H7 (cell line): ENCODE results near the gene NETO2. TPM values are rescaled to one million over a fixed set of nuclear protein-coding genes. Genes with fewer than 3 reads are reported as not detected.
A peak's percentile ranks its signal among the peaks of the same experiment; 100 is the strongest.
"Not testable (repeated sequence)": the region's sequence is repeated elsewhere in the genome, so short reads cannot be mapped to it uniquely, and the experiment has no call there.

Experiments
- DNase-seq: peaks from one replicate; pipeline ENCODE4 v3.0.0; 2012
- H3K27me3 ChIP-seq: 2 replicates; pipeline ENCODE4 v1.6.0; 2011; ENCODE audit warnings: mild to moderate bottlenecking, low read length; ENCODE audit not compliant: control insufficient read depth, insufficient read depth
- H3K36me3 ChIP-seq: replicated peaks from 2 replicates; pipeline ENCODE4 v1.5.1; 2011; ENCODE audit warnings: low read length; ENCODE audit not compliant: control insufficient read depth, insufficient read depth
- H3K4me3 ChIP-seq: 2 replicates; pipeline ENCODE4 v1.5.1; 2011; ENCODE audit warnings: low read depth, mild to moderate bottlenecking, control low read depth, low read length, moderate library complexity; ENCODE audit not compliant: insufficient read depth
- total RNA-seq: library from RNA; depleted of rRNA; stranded (reverse); fragments of >200 nt; shearing (Covaris generic); gene quantifications from 2 replicates; pipeline ENCODE4 v1.2.3, GENCODE V29; 2014

Gene NETO2
- total RNA-seq, 1 experiment from 2014 or later: 38.2 TPM

DNA sequence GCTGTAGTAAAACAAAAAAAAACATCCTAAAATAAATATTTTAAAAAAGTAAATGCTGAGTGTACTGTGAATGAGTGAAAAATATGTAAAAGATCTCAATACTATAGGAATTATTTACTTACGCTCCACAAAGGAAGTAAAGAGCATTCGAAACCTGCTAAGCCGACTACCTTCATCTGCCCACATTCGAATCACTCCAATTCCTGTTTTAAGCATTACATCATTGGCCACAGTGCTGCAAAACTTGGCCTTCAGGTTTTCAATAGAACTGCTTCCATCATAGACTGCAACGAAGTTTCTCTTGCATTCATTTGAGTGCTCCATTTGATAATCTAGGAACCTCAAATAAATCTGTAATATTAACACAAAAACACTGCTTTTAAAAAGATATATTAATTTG lies 34.4 kb downstream of the NETO2 start:
- no peaks in the 10 kb centered on the region for H3K27me3 ChIP-seq
- H3K4me3 ChIP-seq: no peak overlapping the region
- H3K36me3 ChIP-seq: no peaks in the 10 kb centered on the region
- DNase-seq: no peak

GRCh38 chr16:47102921-47103320 lies 40.8 kb downstream of the NETO2 start:
- H3K4me3 ChIP-seq, H3K36me3 ChIP-seq, DNase-seq, H3K27me3 ChIP-seq: not testable (repeated sequence)

GRCh38 chr16:47097154-47097553 lies 46.6 kb downstream of the NETO2 start:
- DNase-seq, H3K4me3 ChIP-seq, H3K27me3 ChIP-seq, H3K36me3 ChIP-seq: not testable (repeated sequence)

DNA sequence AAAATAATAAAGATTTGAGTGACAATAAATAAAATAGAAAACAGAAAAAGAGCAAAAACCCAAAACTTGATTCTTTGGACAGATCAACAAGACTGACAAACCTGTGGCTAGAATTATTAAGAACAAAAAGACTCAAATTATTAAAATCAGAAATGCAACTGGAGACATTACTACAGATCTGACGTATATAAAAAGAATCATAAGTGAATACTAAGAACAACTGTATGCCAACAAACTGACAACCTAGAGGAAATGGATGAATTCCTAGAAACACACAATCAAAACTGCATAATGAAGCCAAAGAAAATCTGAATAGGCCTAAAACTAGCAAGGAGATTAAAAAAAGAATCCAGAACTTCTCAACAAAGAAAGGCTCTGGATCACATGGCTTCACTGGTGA lies 47.4 kb downstream of the NETO2 start:
- DNase-seq: no peak
- no peaks in the 10 kb centered on the region for H3K36me3 ChIP-seq
- no peaks in the 10 kb centered on the region for H3K27me3 ChIP-seq
- no peak overlapping the region for H3K4me3 ChIP-seq

DNA sequence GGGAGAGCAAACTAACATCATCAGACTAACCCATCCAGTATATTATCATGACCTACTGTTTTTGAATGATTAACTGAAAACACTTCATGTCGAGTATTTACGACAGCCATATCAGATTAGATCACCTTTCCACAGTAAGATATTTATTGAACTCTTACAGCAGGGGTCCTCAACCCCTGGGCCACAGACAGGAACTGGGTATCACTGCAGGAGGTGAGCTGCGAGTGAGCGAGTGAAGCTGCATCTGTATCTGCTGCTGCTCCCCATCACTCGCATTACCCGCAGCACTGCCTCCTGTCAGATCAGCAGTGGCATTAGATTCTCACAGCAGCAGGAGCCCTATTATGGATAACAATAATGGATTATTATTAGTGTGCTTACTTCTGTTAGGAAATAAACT lies 59.5 kb downstream of the NETO2 start:
- no peaks in the 10 kb centered on the region for H3K27me3 ChIP-seq
- H3K36me3 ChIP-seq: no peaks in the 10 kb centered on the region
- no peak for DNase-seq
- H3K4me3 ChIP-seq: no peak overlapping the region

GRCh38 chr16:47082099-47082865 lies 61.5 kb downstream of the NETO2 start:
- no peak overlapping the region for H3K4me3 ChIP-seq
- no peak for DNase-seq
- no peaks in the 10 kb centered on the region for H3K36me3 ChIP-seq
- no peaks in the 10 kb centered on the region for H3K27me3 ChIP-seq

- no peak overlapping the region for H3K4me3 ChIP-seq
- no peaks in the 10 kb centered on the region for H3K27me3 ChIP-seq
- no peaks in the 10 kb centered on the region for H3K36me3 ChIP-seq
- DNase-seq: no peak
These were observed 62.6 kb downstream of the NETO2 start for GRCh38 chr16:47081115-47081514.

GRCh38 chr16:47079860-47080259 lies 63.9 kb downstream of the NETO2 start:
- DNase-seq: peak; percentile 51
- Histone ChIP-seq H3K4me3 (no peak overlapping the region), H3K27me3 (no peaks in the 10 kb centered on the region), H3K36me3 (no peaks in the 10 kb centered on the region)

DNA sequence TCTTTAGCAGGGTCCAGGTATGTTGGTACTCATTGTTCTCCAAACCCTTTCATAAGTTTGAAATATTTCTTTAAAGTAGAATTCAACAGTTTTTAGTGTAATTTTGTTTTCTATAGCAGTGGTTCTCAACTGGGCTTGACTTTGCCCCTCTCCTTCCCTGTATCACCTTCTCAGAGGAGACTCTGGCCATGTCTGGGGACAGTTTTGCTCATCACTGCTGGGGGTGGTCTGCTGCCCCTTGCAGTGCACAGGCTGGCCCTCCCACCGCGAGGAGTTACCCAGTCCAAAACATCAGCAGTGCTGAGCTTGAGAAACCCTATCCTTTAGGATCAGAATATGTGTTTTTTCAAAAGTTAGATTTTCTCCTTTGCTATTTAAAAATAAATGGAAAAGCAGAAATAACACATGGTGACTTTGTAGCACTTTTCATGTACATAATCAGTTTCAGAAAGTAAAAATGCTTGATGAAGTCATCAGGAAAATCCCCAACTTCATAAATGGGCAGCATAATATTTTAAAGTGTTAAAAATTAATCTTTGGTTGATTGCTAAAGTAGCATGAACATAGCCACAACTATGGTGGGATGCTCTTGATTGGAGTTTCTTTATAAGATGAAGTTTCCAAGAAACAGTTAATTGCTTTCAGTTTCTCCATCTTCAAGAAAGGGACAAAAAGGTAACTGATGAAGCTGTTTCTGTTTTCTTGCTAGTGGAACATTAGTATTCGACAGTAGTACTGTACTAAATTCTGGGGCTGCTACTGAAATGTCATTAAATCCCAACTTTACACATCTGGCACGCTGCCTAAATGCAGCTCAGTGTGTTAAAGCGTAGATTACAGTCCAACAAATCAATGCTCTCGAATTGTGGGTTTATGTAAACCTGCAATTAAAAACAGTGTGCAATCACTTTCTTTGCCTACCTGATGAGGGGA lies 70.3 kb downstream of the NETO2 start:
- DNase-seq: no peak
- Histone ChIP-seq H3K36me3 (no peaks in the 10 kb centered on the region), H3K27me3 (no peaks in the 10 kb centered on the region), H3K4me3 (no peak overlapping the region)

GRCh38 chr16:47072158-47072557 lies 71.6 kb downstream of the NETO2 start:
- Histone ChIP-seq H3K36me3 (no peaks in the 10 kb centered on the region), H3K4me3 (no peak overlapping the region), H3K27me3 (no peaks in the 10 kb centered on the region)
- DNase-seq: no peak

DNA sequence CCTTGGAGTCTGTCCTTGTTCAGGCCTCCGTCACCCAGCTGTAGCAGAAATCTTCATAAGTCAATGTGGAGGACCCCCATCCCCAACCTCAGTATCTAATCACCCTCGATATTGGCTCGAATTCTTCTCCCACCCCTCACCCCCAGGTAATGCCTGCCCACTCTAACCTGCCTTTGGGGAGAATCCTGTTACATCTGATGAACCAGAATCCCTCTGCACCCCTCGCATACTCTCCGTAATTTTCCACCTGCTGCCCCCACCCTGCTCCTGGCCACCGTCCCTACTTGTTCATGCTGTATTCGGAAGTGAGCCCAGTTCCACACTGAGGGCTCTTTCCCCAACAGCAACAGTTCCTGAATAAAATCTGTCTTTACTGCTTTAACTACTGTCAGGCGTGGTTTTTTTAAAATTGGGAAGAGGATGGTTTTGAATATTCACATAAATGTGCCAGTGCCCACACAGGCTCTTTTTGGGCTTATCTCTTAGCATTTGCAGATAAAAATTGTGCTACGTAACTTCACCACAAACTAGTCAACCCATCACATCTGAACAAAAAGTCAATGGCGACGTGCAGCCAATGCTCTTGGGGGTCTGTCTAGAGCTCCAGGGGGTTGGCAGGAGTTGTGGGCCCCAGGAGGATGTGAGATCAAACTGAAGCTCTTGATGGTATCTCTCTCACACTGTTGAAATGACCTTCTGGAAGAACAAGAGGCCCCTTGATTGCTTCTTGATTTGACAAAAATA lies 73.7 kb downstream of the NETO2 start:
- no peaks in the 10 kb centered on the region for H3K36me3 ChIP-seq
- no peaks in the 10 kb centered on the region for H3K27me3 ChIP-seq
- no peak overlapping the region for H3K4me3 ChIP-seq
- DNase-seq: no peak

DNA sequence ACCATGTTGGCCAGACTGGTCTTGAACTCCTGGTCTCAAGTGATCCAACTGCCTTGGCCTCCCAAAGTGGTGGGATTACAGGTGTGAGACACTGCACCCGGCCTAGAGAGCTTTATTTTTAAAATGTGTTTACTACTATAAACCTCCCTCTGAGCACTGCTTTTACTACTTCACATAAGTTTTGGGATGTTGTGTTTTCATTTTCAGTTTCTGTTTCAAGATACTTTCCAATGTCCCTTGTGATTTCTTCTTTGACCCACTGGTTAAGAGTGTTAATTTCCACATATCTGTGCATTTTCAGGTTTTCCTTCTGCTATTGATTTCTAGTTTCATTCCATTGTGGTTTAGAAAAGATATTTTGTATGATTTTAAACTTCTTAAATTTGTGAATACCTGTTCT lies 74.4 kb downstream of the NETO2 start:
- no peak overlapping the region for H3K4me3 ChIP-seq

GRCh38 chr16:47067203-47067602 lies 76.5 kb downstream of the NETO2 start:
- Histone ChIP-seq H3K36me3 (no peaks in the 10 kb centered on the region), H3K27me3 (no peaks in the 10 kb centered on the region), H3K4me3 (no peak overlapping the region)
- DNase-seq: no peak

More for the DNA sequence above, 74.4 kb downstream of the NETO2 start:
- H3K36me3 ChIP-seq: no peaks in the 10 kb centered on the region
- DNase-seq: no peak
- H3K27me3 ChIP-seq: no peaks in the 10 kb centered on the region

DNA sequence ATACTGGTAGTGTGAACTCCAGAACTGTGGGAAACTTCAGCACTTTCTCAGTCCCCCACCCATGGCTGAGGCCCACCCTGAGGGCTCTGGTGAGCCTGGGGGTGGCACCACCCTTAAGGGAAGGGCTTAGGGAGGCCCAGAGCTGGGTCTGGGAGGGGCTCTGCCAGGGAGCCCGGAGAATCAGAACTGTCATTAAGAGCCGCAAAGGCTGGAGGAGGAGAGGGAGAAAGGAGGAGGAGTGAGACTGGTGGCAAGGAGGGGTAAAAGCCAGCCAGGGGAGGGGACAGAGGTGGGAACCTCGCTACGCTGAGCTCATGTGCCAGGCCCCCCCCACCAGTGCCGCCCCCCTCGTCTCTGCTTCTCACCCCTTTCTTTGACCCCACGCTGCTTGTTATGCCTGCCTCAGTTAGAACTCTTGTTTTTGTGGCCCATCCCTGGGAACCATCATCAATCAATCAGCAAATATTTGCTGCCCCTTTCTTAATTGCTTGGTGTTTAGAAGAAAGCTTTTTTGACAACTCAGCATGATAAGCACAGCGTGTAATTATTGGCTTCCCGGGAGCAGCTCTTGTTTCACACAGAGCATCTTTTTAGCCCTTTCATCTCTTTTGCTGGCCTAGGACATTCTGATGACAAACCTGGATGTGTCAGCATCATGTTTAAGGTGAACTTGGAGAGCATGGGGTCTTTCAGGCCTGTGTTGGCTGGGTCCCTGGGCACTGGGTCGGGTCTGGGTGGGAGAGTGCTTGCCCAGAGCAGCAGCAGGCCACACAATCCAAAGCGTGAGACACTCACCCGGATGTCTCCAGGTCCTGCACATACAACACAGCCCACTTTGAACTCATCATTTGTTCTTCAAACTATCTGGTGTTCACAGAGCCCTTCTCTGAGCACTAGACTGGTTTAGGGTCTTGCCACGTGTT lies 77.7 kb downstream of the NETO2 start:
- no peaks in the 10 kb centered on the region for H3K36me3 ChIP-seq
- H3K4me3 ChIP-seq: no peak overlapping the region
- no peaks in the 10 kb centered on the region for H3K27me3 ChIP-seq
- peak; percentile 60 for DNase-seq
